Breast epithelium (tissue), 3 donors: ENCODE results near the gene CTNND2.

Experiments
- POLR2A ChIP-seq: fragments of 450-650 bp; IDR thresholded peaks from one replicate; pipeline ENCODE4 v1.6.1; 2016; ENCODE audit warnings: antibody characterized with exemption, mild to moderate bottlenecking, moderate library complexity
- TF ChIP-seq, protein P1 (sequence below), 3 donors: fragments of 450-650 bp; IDR thresholded peaks; one replicate each; pipeline ENCODE4 v1.5.1; 2016 to 2017; ENCODE audit warnings: antibody characterized with exemption in 3 of 3, mild to moderate bottlenecking in 3 of 3, moderate library complexity in 3 of 3

DNA sequence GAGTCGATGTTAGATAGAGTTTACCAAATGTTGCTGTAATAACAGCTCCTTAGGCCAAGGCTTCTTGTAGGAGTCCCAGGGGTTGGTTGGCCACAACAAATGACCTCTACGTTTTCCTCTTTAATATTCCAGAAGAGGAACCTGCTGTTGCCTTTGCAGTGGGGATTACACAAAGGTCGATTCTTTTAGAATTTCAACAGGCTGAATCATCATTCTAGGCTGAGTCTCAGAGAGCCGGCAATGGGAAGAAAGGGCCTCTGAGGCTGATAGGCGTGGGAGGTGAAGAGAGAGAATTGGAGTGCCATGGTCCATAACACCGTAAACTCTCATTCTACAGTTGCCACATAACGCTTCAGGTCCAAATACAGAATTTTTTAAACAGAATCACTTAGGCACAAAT is 737.3 kb downstream of the CTNND2 start:
- TF ChIP-seq, protein P1, sequence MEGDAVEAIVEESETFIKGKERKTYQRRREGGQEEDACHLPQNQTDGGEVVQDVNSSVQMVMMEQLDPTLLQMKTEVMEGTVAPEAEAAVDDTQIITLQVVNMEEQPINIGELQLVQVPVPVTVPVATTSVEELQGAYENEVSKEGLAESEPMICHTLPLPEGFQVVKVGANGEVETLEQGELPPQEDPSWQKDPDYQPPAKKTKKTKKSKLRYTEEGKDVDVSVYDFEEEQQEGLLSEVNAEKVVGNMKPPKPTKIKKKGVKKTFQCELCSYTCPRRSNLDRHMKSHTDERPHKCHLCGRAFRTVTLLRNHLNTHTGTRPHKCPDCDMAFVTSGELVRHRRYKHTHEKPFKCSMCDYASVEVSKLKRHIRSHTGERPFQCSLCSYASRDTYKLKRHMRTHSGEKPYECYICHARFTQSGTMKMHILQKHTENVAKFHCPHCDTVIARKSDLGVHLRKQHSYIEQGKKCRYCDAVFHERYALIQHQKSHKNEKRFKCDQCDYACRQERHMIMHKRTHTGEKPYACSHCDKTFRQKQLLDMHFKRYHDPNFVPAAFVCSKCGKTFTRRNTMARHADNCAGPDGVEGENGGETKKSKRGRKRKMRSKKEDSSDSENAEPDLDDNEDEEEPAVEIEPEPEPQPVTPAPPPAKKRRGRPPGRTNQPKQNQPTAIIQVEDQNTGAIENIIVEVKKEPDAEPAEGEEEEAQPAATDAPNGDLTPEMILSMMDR (IDR thresholded peaks at IDR 0.05) = no peak
- TF ChIP-seq POLR2A = no peak
